Activated CD4-positive, alpha-beta T cell treated with anti-CD3 and anti-CD28 coated beads, Interleukin-2, Interleukin-4, amounts not matched to agents 100 ng/mL and 50 ng/mL, durations not matched to agents 16 hours and 8 hours (primary cell): ENCODE data around the gene STPG1.
A peak's percentile ranks its signal among the peaks of the same experiment; 100 is the strongest.

Source experiments
- DNase-seq: peaks from one replicate; pipeline ENCODE4 v3.0.0-alpha.2; 2020; ENCODE audit warnings: low spot score

STPG1 gene

DNA sequence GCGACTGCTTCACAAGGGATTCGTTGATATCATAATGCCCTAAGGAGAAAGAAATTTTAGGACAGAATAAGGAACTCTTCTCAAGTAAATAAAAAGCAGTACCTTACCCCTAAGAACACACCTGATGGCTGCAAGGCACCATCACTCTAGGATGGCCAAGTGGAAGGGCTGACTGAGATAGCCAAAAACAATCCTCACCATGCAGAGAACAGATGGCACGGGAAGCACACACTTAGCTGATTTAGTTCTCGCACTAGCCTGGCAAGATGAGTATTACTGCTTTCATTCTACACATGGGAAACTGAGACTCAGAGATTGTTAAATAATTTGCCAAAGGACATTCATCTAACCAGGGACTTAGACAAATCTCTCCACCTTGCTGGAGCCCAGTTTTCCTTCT, 43.8 kb downstream of the STPG1 start:
- DNase-seq, result no peak

DNA sequence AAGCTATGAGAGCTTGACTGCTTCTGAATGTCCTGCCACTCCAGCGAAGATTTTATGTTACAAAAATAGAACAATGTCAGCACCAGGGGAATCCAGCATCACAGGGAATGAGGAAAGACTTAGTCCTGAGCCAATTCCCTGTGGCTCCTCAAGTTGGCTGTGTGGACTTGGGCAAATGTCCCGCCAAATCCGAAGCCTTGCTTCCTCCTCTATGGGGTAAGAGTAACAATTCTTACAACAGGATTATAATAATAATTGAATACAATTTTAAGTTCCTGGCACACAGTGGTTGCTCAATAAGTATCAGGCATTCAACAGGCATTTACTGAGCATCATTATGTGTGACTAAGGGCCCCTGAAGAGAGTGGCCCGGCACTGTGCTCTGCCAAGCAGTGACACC, 44.4 kb downstream of the STPG1 start:
- no peak for DNase-seq

DNA sequence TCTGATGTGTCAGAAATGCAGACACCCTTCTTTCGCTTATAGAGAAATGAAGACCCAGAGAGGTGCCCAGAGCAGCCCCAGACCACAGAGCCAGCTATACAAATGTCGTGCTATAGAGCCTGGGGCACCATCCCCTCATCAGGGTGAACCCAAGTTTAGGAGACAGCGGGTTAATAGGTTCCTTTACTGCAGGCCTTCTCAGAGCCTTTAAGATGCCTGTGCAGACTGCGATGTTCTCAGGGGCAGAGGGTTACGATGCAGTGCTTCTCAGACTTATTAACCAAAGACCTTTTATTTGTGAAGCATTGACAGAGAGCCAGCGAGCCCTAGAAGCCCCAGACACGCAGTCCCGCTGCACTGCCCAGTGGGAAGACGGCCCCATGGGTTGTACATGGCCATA, 46.9 kb downstream of the STPG1 start:
- no peak for DNase-seq

DNA sequence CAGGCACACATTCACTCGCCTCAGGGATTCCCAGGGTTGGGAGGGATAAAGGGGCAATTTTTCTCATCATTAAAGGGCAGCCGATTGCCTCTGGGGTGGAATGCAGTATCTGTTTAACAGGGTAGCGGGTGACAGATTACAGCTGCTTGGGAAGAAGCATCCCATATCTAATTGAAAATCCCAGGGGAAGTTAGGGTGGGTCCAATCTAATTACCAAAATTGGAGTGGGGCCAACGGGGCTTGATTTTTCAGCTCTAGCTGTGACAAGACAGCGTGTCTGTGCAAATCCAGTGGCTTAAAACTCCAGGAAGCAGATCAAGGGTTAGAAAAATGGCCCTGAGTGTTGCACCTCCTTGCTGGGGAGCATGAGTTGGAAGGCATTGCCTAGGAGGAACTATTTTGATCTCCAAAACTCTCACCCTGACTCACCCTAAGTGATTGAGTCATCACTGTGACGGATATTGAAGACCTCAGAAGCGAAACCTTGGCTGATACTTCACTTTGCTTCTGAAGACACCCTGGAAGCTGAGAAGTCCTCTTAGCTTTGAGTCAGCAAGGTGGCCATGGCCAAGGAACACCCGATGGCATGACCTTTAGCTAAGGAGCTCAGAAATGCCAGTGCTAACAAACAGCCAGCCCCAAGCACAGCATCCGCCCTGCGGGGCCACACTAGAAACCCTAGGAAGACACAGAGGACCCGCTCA, 48.5 kb downstream of the STPG1 start:
- DNase-seq, result peak; percentile 86

DNA sequence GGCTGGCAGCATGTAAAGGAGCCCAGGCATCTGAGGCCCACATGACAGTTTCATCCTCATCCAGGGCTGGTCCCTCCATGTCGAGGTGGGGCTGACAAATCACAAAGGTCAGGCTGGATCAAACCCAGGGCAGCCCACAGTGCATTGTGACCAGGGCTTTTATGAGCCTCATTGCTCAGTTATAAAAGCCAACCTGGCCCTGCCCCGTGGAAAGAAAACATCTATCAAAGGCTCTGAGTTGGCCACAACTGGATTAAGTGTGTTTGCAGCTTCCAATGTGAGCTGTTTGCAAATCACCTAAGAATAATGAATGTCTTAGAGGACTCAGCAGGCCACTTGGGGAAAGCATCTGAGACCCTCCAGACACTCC, 49.0 kb downstream of the STPG1 start:
- DNase-seq, result no peak

DNA sequence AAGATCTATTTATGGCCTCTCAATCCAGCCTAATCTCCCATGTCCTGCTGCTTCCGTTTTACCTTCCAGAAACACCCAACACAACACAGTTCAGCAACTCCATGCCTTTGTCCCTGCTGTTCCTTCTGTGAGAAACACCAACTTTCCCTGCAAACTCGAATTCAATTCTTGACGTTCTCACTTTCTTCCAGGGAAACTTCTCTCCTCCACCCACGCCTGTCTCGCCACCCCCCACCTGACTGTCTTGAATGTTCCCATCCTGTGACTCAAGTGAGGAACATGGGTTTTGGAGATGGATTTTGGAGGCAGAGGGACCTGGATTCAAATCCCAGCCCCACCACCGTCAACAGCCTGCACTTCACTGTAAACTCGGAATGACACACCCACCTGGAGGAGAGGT, 49.6 kb downstream of the STPG1 start:
- no peak for DNase-seq

DNA sequence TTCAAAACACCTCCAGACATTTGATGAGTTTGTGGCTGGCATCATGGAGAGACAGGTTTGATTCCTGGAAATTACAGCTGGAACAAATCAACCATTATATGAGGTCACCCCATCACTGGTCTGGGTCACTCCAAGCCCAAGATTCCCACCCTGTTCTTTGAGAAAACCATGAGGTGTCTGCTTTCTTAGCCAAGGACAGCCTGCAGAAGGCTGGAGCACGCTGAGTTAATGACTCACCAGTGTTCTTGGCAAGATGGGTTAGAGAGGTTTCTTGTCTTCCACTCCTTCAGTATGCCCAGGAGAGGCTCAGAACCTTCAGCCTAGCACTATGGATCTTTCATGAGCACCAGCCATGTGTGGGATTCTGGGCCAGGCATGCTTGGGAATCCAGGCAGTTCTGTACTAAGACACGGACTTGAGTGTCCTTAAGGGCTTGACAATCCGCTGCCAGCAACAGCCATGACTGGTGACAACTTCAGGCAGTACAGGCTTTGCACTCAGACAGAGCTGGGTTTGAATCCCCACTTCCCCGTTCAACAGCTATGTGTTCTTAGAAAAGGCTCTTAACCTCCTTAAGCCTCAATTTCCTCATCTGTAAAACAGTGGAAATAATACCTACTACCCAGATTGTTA, 50.5 kb downstream of the STPG1 start:
- no peak for DNase-seq

DNA sequence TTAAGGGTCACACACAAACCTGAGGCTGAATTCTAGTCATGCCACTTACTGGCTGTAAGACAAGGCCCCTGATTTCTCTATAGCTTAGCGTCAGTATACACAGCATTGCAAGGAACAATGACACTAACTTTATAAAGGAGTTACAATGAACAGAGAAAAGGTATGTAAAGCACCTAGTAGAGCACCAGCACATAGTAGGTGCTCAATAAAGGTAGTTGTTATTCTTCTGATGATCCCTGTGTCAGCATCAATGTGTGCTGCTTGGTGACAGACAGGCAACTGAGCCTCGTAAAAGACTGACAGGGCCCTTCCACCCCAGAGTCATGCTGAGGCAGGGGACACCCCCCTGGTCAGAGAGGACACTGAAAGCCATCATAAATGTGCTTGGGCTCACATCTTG, 51.2 kb downstream of the STPG1 start:
- no peak for DNase-seq

DNA sequence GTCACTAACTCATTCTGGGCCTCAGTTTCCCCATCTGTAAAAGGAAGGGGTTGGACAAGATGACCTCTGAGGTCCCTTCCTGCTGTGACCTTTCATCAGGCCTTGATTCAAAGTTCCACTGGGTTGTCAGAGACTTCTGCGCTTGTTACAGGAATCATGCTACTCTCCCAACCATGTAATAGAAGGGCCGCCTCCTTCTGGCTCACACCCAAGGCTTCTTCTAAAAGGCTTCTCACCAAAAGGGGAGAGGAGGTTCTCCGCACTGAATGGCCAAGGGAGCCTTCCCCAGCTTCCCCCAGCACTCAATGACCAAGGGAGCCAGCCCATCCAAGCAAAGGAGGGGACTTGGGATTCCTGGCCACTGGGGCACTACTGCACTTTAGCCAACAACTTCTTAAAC, 51.8 kb downstream of the STPG1 start:
- DNase-seq, result no peak

DNA sequence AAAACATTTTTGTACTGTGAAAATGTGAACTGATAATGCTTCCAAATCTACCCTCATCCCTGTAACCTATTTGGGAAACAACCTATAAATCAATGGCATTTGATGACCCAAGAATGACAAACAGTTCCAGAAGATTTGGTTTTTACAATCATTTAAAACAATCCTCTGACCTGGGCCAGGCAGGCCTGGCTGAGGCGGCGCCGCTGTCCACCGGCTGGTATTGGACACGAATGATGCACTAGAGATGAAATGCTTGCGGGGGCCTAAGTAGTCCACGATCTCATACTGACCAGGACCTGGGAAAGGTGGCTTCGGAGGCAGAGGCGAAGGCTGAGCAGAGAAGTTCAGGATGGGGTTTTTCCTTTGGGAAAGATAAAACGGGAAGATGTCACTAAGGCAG, 52.9 kb downstream of the STPG1 start:
- no peak for DNase-seq

DNA sequence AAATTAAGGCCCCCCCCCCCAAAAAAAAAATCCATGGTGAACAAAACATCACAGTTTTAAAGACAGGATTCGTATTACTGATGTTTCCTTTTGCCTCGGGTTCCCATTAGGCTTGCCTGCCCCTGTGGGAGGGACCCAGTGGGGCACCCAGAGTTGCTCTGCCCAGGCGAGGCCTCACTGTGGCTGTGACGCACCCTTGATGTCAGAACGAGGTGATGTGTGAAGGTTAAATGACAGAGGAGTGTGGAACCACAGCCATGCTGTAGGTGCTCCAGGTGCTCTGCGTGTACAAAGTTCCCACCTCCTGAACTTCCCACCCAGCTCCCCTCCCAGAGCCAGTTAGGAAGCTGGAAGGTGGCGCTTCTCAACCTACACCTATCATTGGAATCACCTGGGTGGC, 56.5 kb downstream of the STPG1 start:
- no peak for DNase-seq

DNA sequence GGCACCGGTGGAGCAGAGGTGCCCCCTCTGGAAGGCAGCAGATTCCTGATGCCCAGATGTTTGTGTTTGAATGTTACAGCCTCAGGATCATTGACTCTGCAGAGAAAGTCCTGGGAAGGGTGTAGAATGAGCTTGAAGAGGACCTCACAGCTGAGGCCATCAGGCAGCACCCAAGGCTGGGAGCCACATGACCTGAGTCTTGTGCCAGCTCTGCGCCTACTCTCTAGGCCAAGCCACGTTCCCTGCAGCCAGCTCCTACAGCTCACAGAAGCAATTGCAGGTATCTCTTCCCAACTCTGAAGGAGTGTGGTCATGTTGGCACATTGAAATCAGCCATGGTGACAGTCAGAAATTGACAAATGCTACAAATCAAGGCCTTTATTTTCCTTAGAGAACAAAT, 58.1 kb downstream of the STPG1 start:
- no peak for DNase-seq

DNA sequence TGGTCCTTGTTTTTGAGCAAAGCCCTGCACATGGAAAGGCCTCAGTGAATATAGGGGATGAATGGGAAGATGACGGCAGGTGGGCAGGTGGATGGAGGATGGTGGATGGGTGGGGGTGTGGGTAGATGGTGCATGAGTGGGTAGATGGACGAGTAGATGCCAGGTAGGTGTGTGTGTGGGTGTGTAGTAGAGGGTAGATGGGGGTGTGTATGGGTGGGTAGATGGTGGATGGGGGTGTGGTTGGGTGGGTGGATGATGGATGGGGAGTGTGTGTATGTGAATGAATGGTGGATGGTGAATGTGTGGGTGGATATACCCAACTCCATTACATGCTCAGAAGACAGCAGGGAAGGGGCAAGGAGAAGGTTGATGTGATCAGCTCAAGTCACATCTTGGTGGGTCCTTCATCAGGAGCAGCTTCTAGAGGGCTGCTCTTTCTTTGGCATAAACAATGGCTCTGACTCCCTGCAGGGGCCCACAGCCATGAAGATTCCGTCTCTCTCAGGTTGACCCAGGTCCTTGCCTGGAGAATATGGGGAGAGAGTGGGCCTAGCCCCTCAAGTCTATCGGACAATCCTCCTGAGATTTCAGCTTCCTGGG, 60.2 kb downstream of the STPG1 start:
- no peak for DNase-seq

DNA sequence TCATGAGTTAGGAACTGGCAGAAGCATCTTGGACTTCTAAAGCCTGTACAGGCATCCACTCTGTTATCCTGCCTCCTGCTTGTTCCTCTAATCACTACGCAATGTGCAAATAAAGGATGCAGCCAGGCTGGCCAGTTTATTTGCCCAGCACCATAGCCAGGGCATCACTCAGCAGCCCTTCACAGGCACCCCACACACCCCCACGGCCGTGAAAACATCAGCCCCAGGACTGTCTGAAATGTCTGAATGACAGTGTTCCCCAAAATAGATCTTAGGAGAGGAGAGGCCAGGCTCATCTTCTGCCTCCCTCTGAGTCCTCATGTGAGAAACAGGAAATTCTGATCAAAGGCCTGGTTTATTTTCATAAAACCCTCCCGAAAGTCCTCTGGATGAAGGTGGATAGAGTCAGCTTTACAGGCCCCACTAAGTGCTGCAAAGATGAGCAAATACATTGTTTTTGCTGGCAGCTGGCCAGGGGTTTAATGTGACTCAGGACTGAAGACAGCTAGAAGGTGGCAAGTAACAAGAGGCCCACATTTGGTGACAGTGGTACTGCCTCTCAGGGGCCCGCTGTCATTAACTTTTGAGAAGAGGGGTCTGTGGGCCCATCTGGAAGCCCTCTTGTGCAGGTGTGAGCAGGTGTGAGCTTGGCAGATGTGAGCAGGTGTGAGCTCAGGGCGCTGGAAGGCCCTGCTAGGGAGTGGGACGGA, 61.5 kb downstream of the STPG1 start:
- DNase-seq, result peak; percentile 30

DNA sequence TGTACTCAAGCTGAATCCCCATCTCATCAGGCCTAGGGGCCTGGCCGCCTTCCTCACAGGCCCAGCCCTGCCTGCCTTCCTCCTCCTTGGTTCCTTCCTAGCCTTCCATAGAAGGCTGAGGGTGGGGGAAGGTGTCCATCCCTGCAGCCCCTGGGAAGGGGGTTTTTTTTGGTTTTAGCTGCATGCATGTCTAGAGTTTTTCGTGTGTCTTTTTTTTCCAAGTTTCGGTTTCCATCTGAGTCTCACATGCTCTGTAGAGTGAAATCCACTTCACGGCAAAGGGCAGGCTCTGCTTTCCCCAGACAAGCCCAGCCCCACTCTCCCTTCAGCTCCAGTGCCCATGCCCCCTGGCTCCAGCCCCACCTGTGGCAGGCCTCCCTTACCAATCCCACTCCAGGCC, 62.3 kb downstream of the STPG1 start:
- DNase-seq, result peak; percentile 55

DNA sequence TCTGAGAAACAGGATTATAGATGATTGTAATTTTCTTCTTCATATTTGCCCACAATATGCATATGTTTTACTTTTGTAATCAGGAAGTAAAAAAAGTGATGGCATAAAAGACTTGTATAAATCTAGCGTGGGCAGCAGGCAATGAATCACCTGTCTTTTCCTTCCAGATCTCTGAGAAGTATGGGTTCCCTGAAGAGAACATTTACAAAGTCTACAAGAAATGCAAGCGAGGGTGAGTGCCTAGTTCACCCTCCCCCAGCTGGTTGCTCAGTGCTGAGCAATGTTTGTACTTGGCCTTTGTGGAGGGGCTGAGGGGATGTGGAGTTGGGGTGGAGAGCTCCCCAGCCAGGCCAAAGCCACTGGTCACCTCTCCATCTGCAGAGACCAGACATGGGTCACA, 63.7 kb downstream of the STPG1 start:
- no peak for DNase-seq

DNA sequence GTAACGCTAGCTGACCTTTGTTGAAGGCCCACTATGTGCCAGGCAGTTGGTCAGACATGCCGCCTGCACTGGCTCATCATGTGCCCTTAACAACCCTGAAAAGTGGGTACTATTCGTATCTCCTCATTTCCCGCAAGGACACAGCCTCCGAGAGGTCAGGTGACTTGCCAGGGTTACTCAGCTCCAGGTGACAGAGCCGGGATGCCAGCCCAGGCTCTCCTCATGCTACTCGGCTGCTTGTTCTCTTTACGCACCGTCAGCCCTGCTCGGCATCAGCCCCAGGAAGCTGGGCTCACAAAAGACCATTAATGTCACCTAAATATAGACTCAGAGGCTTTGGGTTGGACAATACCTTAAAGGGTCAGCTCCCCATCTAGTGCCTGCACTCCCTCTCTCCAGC, 65.4 kb downstream of the STPG1 start:
- no peak for DNase-seq

DNA sequence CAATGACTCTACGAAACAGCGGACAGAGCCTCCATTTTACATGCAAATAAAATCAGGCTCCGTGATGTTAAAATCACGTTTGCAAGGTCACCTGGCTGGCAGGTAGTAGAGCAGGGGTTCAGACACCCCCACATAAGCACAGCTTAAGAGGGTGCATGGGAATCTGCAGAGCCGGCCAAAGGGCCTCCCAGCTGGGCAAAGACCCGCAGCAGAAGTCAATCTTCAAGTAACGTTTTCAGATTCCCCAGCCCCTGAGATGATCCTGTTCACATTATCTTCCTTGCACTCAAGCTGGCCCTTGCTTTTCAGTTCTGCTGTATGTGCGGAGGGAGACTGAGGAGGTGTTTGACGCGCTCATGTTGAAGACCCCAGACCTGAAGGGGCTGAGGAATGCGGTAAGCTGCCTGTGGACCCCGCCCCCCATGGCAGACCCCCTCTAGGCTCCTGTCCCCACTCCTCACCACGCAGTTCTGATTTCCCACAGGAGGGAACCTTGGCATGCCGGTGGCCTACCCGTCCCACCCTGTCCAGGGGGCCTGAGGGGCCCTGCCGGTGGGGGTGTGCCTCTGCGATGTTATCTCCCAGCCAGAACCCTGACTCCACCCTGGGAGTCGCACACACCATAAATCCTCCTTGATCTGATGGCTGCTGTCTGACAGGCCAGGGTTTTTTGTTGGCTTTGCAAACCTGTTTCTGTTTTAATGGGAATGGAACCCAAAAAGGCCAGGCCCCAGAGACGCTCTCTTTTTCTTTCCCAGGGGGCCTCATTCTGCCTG, 66.2 kb downstream of the STPG1 start:
- no peak for DNase-seq

DNA sequence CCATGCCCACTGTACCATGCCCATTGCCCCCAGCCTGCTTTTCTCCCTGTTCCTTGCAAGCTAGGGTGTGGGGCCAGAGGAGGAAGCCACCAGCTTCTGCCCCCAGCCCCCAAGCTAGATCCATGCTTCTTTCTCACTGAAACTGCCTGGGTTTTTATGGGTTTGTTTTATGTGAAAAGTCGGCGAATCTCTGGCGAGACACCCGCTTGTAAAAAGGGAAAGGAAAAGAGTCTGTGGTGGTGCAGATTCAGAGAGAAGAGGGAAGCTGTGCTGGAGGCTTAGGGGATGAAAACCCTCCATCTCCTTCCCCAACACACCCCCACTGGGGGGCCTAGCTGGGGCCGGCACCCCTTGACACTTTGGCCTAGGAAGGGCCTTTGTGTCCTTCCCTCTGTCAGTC, 68.2 kb downstream of the STPG1 start:
- no peak for DNase-seq

DNA sequence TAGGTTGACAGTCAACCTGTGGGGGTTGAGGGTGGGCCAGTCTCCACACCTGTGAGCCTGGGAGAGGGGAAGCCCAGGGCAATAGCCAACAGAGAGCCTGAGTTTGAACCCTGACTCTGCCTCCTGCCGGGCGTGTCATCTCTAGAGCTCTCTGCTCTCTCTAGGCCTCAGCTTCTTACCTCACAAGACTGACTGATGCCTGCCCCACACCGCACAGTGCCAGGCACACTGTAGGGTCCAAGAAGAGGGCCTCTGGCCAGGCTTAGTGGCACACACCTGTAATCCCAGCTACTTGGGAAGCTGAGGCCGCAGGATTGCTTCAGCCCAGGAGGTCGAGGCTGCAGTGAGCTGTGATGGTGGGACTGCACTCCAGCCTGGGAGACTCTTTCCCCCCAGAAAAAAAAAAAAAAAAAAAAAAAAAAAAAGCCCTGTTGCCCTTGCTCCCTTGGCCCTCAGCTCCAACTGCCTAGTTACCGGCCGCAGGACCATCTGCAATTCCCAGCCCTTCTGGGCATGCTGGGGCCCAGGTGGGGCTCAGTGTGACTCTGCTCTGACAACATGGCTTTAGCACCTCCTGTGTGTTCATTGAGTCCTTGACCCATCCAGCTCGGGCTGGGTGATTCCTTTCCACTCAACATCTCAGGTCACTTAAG, 69.4 kb downstream of the STPG1 start:
- no peak for DNase-seq

DNA sequence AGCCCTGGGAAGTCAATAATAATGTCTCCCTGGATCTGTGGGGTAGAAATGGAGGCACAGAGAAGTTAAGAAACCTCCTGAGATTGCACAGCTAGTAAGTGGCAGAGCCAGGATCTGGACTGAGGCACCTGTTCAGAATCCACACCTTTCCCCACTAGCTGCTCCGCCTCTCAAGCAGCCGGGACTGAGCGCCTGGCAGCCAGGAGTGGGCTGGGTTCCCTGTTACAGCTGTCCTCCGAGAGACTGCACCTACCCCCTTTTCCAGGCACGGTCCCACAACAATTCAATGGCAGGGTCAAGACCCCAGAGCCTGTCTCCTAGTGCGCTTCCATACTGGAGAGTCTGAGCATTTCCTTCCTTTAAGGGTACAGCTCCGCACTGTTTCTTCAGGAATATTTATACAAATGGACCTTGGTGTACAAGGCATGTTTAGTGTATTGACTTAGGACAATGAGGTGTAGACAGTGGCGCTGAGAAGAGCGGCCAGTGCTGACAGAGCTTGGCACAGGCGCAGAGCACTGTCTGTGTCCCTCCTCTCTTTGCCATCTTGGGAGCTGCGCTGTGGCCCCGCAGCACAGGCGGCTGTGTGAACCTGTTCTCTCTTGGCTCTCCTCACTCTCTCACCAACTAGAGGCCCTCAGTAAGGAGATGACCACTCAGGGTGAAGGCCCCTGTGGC, 70.0 kb downstream of the STPG1 start:
- no peak for DNase-seq
